HG02678 (cell line): ENCODE data around the gene TYRP1.

Experiments
- ATAC-seq: cut with Tn5 transposase; IDR thresholded peaks from one replicate; pipeline ENCODE4 v1.9.1; 2021; ENCODE audit warnings: mild to moderate bottlenecking, moderate library complexity; ENCODE audit not compliant: unreplicated experiment

The TYRP1 gene

GRCh38 chr9:12730198-12730597 is 37.0 kb downstream of the TYRP1 start:
- no peak for ATAC-seq

- ATAC-seq: no peak
Observed at GRCh38 chr9:12730927-12731326, 37.7 kb downstream of the TYRP1 start.

GRCh38 chr9:12732971-12733370 is 39.8 kb downstream of the TYRP1 start:
- no peak for ATAC-seq

GRCh38 chr9:12735665-12736064 is 42.5 kb downstream of the TYRP1 start:
- no peak for ATAC-seq

- no peak for ATAC-seq
Observed at GRCh38 chr9:12737871-12738270, 44.7 kb downstream of the TYRP1 start.

- no peak for ATAC-seq
Observed at GRCh38 chr9:12739014-12739652, 45.9 kb downstream of the TYRP1 start.

GRCh38 chr9:12740845-12741244 is 47.7 kb downstream of the TYRP1 start:
- ATAC-seq: no peak

GRCh38 chr9:12748016-12748415 is 54.8 kb downstream of the TYRP1 start:
- no peak for ATAC-seq

GRCh38 chr9:12748954-12749353 is 55.8 kb downstream of the TYRP1 start:
- ATAC-seq: no peak

- no peak for ATAC-seq
Observed at GRCh38 chr9:12753931-12754330, 60.7 kb downstream of the TYRP1 start.

GRCh38 chr9:12759761-12760160 is 66.6 kb downstream of the TYRP1 start:
- no peak for ATAC-seq
